Nephron progenitor cell (in vitro differentiated cells): ENCODE measurements around the gene SAMM50.
A peak's percentile ranks its signal among the peaks of the same experiment; 100 is the strongest.

ENCODE experiments used
- DNase-seq: peaks from one replicate; pipeline ENCODE4 v3.0.0; 2021
- H3K27ac Mint-ChIP-seq: 2 replicates; pipeline ENCODE4 v1.8.0; 2021; ENCODE audit warnings: mild to moderate bottlenecking, moderate library complexity, mixed read lengths
- H3K27me3 Mint-ChIP-seq: 2 replicates; pipeline ENCODE4 v1.8.0; 2021; ENCODE audit warnings: mild to moderate bottlenecking, low read depth, mixed read lengths; ENCODE audit not compliant: poor library complexity
- H3K36me3 Mint-ChIP-seq: 2 replicates; pipeline ENCODE4 v1.8.0; 2021; ENCODE audit warnings: low read depth, mixed read lengths
- H3K4me1 Mint-ChIP-seq: 2 replicates; pipeline ENCODE4 v1.8.0; 2021; ENCODE audit warnings: mixed read lengths
- H3K4me3 Mint-ChIP-seq: 2 replicates; pipeline ENCODE4 v1.8.0; 2021; ENCODE audit warnings: mild to moderate bottlenecking, moderate library complexity, mixed read lengths
- H3K9me3 Mint-ChIP-seq: 2 replicates; pipeline ENCODE4 v1.8.0; 2021; ENCODE audit warnings: mild to moderate bottlenecking, moderate library complexity, mixed read lengths
- CTCF ChIP-seq: fragments of 200-600 bp; sonication (generic); IDR thresholded peaks from 2 replicates; pipeline ENCODE4 v1.5.0; 2021; ENCODE audit warnings: antibody characterized with exemption

Gene SAMM50

GRCh38 chr22:43968614-43969013 is 13.4 kb downstream of the SAMM50 start:
- no peak overlapping the region for H3K27ac Mint-ChIP-seq
- no peak for DNase-seq
- no peak for TF ChIP-seq CTCF
- peaks cover 55% of the 10 kb centered on the region for H3K36me3 Mint-ChIP-seq
- no peak overlapping the region for H3K4me3 Mint-ChIP-seq
- H3K27me3 Mint-ChIP-seq, result no peaks in the 10 kb centered on the region
- H3K9me3 Mint-ChIP-seq, result no peaks in the 10 kb centered on the region
- H3K4me1 Mint-ChIP-seq, result no peaks in the 10 kb centered on the region

- no peak for DNase-seq
- peak overlapping the region; percentile 33 for H3K27ac Mint-ChIP-seq
- no peak for TF ChIP-seq CTCF
- H3K4me3 Mint-ChIP-seq, result no peak overlapping the region
- H3K36me3 Mint-ChIP-seq, result peaks cover 56% of the 10 kb centered on the region
- H3K9me3 Mint-ChIP-seq, result no peaks in the 10 kb centered on the region
- no peaks in the 10 kb centered on the region for H3K27me3 Mint-ChIP-seq
- H3K4me1 Mint-ChIP-seq, result no peaks in the 10 kb centered on the region
Observed at GRCh38 chr22:43969021-43969878, 14.0 kb downstream of the SAMM50 start.

GRCh38 chr22:43969989-43970755 is 14.9 kb downstream of the SAMM50 start:
- peaks cover 47% of the 10 kb centered on the region for H3K36me3 Mint-ChIP-seq
- DNase-seq, result no peak
- TF ChIP-seq CTCF, result no peak
- H3K4me3 Mint-ChIP-seq, result no peak overlapping the region
- H3K27me3 Mint-ChIP-seq, result no peaks in the 10 kb centered on the region
- no peaks in the 10 kb centered on the region for H3K4me1 Mint-ChIP-seq
- H3K9me3 Mint-ChIP-seq, result no peaks in the 10 kb centered on the region
- H3K27ac Mint-ChIP-seq, result peak overlapping the region; percentile 70

- Mint-ChIP-seq H3K4me3 (no peak overlapping the region), H3K4me1 (no peaks in the 10 kb centered on the region), H3K27me3 (no peaks in the 10 kb centered on the region), H3K9me3 (no peaks in the 10 kb centered on the region), H3K27ac (no peak overlapping the region), H3K36me3 (peaks cover 42% of the 10 kb centered on the region)
- TF ChIP-seq CTCF, result no peak
- DNase-seq, result no peak
Observed at GRCh38 chr22:43971112-43971511, 15.9 kb downstream of the SAMM50 start.

DNA sequence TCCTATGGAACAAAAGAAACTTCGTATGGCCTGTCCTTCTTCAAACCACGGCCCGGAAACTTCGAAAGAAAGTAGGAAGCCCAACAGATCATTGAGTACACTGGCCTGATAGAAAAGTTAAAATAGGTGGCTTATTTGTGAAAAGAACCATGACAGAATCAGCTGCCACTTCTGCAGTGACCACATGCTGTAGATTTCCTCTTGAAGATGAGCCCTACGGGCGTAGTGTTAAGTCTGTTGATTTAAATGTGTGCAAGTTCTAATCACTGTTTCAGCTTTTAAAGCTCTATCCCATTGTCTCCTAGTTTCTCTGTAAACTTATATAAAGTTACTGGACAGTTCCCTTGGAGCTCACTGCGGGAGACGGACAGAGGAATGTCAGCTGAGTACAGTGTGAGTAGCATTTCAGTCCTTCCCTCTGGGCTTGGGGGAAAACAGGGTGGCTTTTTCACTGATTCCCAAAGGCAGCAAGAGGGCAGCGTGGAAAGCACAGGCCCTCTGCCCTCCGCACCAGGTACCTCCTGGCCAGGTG is 17.8 kb downstream of the SAMM50 start:
- Mint-ChIP-seq H3K36me3 (peaks cover 37% of the 10 kb centered on the region), H3K27ac (no peak overlapping the region), H3K4me3 (no peak overlapping the region), H3K9me3 (no peaks in the 10 kb centered on the region), H3K27me3 (no peaks in the 10 kb centered on the region), H3K4me1 (no peaks in the 10 kb centered on the region)
- no peak for TF ChIP-seq CTCF
- no peak for DNase-seq
